Ishikawa (cell line): ENCODE results near the gene TMEM222.

Source experiments
- CEBPB ChIP-seq: IDR thresholded peaks from 2 replicates; pipeline ENCODE4 v1.6.1; 2012
- CREB1 ChIP-seq: IDR thresholded peaks from 2 replicates; pipeline ENCODE4 v1.6.1; 2012; ENCODE audit warnings: low read depth
- EP300 ChIP-seq: IDR thresholded peaks from 2 replicates; pipeline ENCODE4 v1.6.1; 2012; ENCODE audit warnings: borderline replicate concordance
- MAX ChIP-seq: IDR thresholded peaks from 2 replicates; pipeline ENCODE4 v1.6.1; 2012
- NFIC ChIP-seq: IDR thresholded peaks from 2 replicates; pipeline ENCODE4 v1.6.1; 2012
- RAD21 ChIP-seq: IDR thresholded peaks from 2 replicates; pipeline ENCODE4 v1.6.1; 2012; ENCODE audit warnings: low read depth
- REST ChIP-seq: IDR thresholded peaks from 2 replicates; pipeline ENCODE4 v1.6.1; 2012; ENCODE audit warnings: low read depth, mild to moderate bottlenecking
- TAF1 ChIP-seq: IDR thresholded peaks from 2 replicates; pipeline ENCODE4 v1.6.1; 2012; ENCODE audit warnings: low read depth, mild to moderate bottlenecking
- TEAD4 ChIP-seq: IDR thresholded peaks from 2 replicates; pipeline ENCODE4 v1.6.1; 2012
- YY1 ChIP-seq: IDR thresholded peaks from 2 replicates; pipeline ENCODE4 v1.6.1; 2012; ENCODE audit warnings: low read depth
- ZBTB7A ChIP-seq: IDR thresholded peaks from 2 replicates; pipeline ENCODE4 v1.6.1; 2012; ENCODE audit warnings: low read depth

- TF ChIP-seq CREB1: no peak
- TF ChIP-seq TAF1: no peak
- no peak for TF ChIP-seq REST
- no peak for TF ChIP-seq ZBTB7A
- TF ChIP-seq NFIC: no peak
- TF ChIP-seq CEBPB: no peak
- TF ChIP-seq RAD21: no peak
- TF ChIP-seq MAX: no peak
- no peak for TF ChIP-seq EP300
- no peak for TF ChIP-seq TEAD4
- no peak for TF ChIP-seq YY1
Measured at GRCh38 chr1:27306071-27306470, 15.9 kb upstream of the TMEM222 start.
